Body of pancreas (tissue), 4 donors: ENCODE data around the gene H1-8. TPM values are rescaled to one million over a fixed set of nuclear protein-coding genes. Genes with fewer than 3 reads are reported as not detected.

ENCODE experiments used
- ATAC-seq: fragments of 150-250 bp; one replicate; pipeline ENCODE4 v1.9.1; 2016
- DNase-seq, 4 donors: peaks; one replicate each; pipeline ENCODE4 v3.0.0-alpha.2; 2019
- H3K27ac ChIP-seq, 4 donors: fragments of 200-600 bp; sonication (generic); 1 replicate in 3 of 4; 2 replicates in 1 of 4; pipeline versions ENCODE4 v1.5.1 to v1.6.1; 2016 to 2019; ENCODE audit warnings: mild to moderate bottlenecking in 1 of 4, mixed read lengths in 1 of 4, moderate library complexity in 1 of 4
- H3K27me3 ChIP-seq, 2 donors: fragments of 200-600 bp; sonication (generic); one replicate each; pipeline ENCODE4 v1.6.0; 2016; ENCODE audit warnings: mild to moderate bottlenecking in 1 of 2
- H3K36me3 ChIP-seq, 2 donors: fragments of 200-600 bp; sonication (generic); replicated peaks in 1 of 2; 2 replicates each; pipeline ENCODE4 v1.5.1; 2016; ENCODE audit warnings: low read depth in 2 of 2; ENCODE audit not compliant: insufficient read depth in 1 of 2
- H3K4me1 ChIP-seq: fragments of 200-600 bp; sonication (generic); one replicate; pipeline ENCODE4 v1.6.0; 2016
- H3K4me3 ChIP-seq, 2 donors: fragments of 200-600 bp; sonication (generic); 1 replicate in 1 of 2; 2 replicates in 1 of 2; pipeline ENCODE4 v1.5.1; 2016 to 2019
- H3K9me3 ChIP-seq, 3 donors: fragments of 200-600 bp; sonication (generic); 1 replicate in 2 of 3; 2 replicates in 1 of 3; pipeline ENCODE4 v1.5.1; 2016
- CTCF ChIP-seq, 7 experiments: fragments of 450-650 bp in 4 of 7; fragments of 200-600 bp in 3 of 7; sonication (generic) in 3 of 7; IDR thresholded peaks; one replicate each; pipeline ENCODE4 v1.5.1; 2016 to 2019; ENCODE audit warnings: antibody characterized with exemption in 7 of 7
- POLR2A ChIP-seq, 3 donors: fragments of 450-650 bp; IDR thresholded peaks; one replicate each; pipeline ENCODE4 v1.6.1; 2016; ENCODE audit warnings: antibody characterized with exemption in 3 of 3, mild to moderate bottlenecking in 2 of 3
- WGBS, 2 donors: methylation state at CpG; one replicate each; pipeline ENCODE4 v1.1.5; 2017; 5-methylcytosine and 5-hydroxymethylcytosine counted together
- intact Hi-C: fragments of 100-400 bp; cut with DNase I; formaldehyde crosslinking; loops from one replicate; pipeline ENCODE4 v1.15.1; 2023
- total RNA-seq, 2 donors: library from RNA; depleted of rRNA; stranded (reverse); fragments of >200 nt; gene quantifications; one replicate each; pipeline ENCODE4 v1.1.0, GENCODE V29; 2016

H1-8 gene
- total RNA-seq, 2 donors from 2014 or later, result not detected

GRCh38 chr3:129555153-129555550 is 12.2 kb downstream of the H1-8 start:
- H3K9me3 ChIP-seq, result no peaks in the 10 kb centered on the region
- ATAC-seq, result no peak
- H3K36me3 ChIP-seq, result no peaks in the 10 kb centered on the region
- intact Hi-C loops, result no loop called here
- H3K4me1 ChIP-seq, result peaks cover 11% of the 10 kb centered on the region
- no peak for DNase-seq
- no peak overlapping the region for H3K4me3 ChIP-seq
- H3K27ac ChIP-seq, result no peak overlapping the region
- TF ChIP-seq POLR2A (IDR thresholded peaks at IDR 0.05) (no peak), CTCF (IDR thresholded peaks at IDR 0.05) (no peak)
- WGBS, 2 donors, result 68 to 77% methylated on average over 10 to 15 of the region's 15 CpGs
- H3K27me3 ChIP-seq, result no peaks in the 10 kb centered on the region

DNA sequence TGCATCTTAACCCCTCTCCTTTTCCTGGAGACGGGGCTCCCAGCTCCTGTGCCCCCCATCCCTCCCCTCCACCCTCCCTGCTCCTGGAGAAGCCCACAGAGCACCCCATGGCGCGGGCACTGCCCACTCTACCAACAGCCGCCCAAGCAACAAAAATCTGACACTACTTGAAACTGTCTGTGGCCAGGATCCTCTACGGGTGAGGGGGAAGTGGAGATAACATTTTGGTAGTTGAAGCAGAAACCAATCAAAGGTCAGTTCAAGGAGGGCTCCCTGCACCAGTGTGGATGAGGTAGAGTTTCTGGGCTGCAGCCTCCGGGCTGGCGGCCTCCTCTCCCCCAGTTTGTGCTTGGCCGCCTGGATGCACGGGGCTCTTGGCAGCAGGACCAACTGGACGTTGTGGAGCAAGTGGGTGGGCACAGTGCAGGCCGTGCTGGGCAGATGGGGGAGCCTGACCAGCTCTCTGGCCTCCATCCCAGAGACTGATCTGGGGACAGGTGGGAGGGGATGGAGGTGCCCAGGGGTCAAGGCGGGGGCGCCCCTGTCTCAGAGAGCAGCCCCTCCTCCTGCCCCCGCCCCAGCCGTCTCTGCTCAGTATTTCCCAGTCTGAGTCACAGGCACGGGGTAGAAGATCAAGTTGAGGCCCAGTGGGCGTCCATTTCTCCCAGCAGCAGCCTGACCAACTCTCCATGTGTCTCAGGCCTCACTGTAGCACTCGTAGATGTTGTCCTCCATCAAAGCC is 12.8 kb downstream of the H1-8 start:
- Histone ChIP-seq H3K4me3 (no peak overlapping the region), H3K36me3 (no peaks in the 10 kb centered on the region), H3K27me3 (no peaks in the 10 kb centered on the region), H3K9me3 (no peaks in the 10 kb centered on the region), H3K4me1 (peaks cover 11% of the 10 kb centered on the region), H3K27ac (no peak overlapping the region)
- no peak for ATAC-seq
- WGBS, 2 donors, result 87 to 92% methylated on average over 5 to 18 of the region's 18 CpGs
- DNase-seq, result no peak
- intact Hi-C loops, result no loop called here
- TF ChIP-seq POLR2A (IDR thresholded peaks at IDR 0.05) (no peak), CTCF (IDR thresholded peaks at IDR 0.05) (no peak)

- no peak for TF ChIP-seq POLR2A (IDR thresholded peaks at IDR 0.05)
- no peak for TF ChIP-seq CTCF (IDR thresholded peaks at IDR 0.05)
- 84 to 93% methylated on average over 10 to 11 of the region's 15 CpGs for WGBS, 2 donors
- H3K27me3 ChIP-seq, result no peaks in the 10 kb centered on the region
- H3K9me3 ChIP-seq, result no peaks in the 10 kb centered on the region
- no peaks in the 10 kb centered on the region for H3K36me3 ChIP-seq
- no peak overlapping the region for H3K27ac ChIP-seq
- peaks cover 11% of the 10 kb centered on the region for H3K4me1 ChIP-seq
- DNase-seq (no peak), ATAC-seq (no peak)
- no peak overlapping the region for H3K4me3 ChIP-seq
- intact Hi-C loops, result no loop called here
These were observed 13.4 kb downstream of the H1-8 start for GRCh38 chr3:129556358-129556695.

DNA sequence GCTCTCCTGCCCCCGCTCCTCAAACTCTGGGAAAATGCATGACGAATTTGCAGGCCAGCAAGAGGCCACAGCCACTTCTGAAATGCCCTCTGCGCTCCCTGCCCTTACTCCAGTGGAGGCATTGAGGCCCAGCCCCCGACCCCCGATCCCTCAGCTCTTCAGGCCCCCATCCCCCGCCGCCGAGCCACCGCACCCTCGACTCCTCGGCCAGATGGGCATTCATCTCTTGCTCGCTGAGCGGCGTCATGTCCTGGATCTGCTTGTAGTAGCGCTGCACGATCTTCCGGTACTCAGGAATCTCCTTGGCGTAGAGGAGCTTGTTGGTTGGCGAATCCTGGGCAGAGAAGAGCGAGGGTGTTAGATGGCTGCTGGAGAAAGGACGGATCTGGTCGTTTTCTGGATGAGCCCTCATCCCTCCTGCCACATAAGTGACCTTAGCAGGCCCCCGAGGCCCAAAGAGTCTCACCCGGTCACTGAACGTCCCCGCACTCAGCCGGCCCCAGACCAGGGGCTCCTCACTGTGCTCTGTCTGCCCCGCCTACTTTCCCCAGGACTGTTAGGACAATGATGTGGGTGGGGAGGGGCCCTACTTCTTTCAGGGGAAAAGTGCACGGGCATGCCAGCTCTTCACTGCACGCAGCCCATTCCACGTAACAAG is 14.0 kb downstream of the H1-8 start:
- 89 to 95% methylated on average over 20 to 31 of the region's 31 CpGs for WGBS, 2 donors
- no peak for ATAC-seq

More for the DNA sequence above, 14.0 kb downstream of the H1-8 start:
- H3K9me3 ChIP-seq, result no peaks in the 10 kb centered on the region
- TF ChIP-seq POLR2A (IDR thresholded peaks at IDR 0.05) (no peak), CTCF (IDR thresholded peaks at IDR 0.05) (no peak)
- H3K4me1 ChIP-seq, result peaks cover 11% of the 10 kb centered on the region
- H3K4me3 ChIP-seq, result no peak overlapping the region
- H3K36me3 ChIP-seq, result no peaks in the 10 kb centered on the region
- H3K27ac ChIP-seq, result no peak overlapping the region
- DNase-seq, result no peak
- intact Hi-C loops, result no loop called here
- H3K27me3 ChIP-seq, result no peaks in the 10 kb centered on the region
